ENCODE results near the gene CLIP2. TPM values are rescaled to one million over a fixed set of nuclear protein-coding genes. Genes with fewer than 3 reads are reported as not detected.
"Not testable (repeated sequence)": the region's sequence is repeated elsewhere in the genome, so short reads cannot be mapped to it uniquely, and the experiment has no call there.

Gene CLIP2
- total RNA-seq, 1 experiment from 2014 or later = 39.9 TPM

DNA sequence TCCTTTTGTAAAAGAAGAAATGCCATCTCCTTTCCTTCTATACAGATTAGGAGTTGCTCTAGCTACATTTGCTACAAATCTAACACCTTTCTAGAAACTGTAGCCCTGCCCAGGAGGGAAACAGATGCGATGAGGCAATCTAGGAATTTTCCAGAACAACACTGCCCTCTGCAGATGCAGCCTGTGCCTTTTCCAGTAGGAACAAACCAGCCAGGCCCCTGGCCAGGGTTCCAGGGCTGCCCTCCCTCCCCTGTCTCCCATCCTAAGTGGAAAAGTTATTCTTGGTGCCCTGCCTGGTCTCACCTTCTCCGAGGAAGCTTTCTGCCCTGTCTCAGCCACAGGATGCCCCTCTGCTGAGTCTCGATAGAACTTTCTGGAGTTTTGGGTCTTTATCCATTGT lies 105.4 kb downstream of the CLIP2 start:
- H3K4me3 ChIP-seq (ENCODE audit: low read depth in 2 of 2, low read length in 2 of 2); H3K27ac ChIP-seq (ENCODE audit: low read length); intact Hi-C loops (cut with micrococcal nuclease; ENCODE audit: unreplicated experiment); H3K27me3 ChIP-seq (ENCODE audit: control insufficient read depth, insufficient read depth, low read length); BruUV-seq (replicated peaks); POLR2A ChIA-PET; H3K4me1 ChIP-seq (ENCODE audit: control insufficient read depth, insufficient read depth, low read length); H3K9me3 ChIP-seq (ENCODE audit: control insufficient read depth, insufficient read depth, low read depth, low read length); DNase-seq (ENCODE audit: low read depth, low spot score); H3K36me3 ChIP-seq (ENCODE audit: control insufficient read depth, insufficient read depth, low read length); in situ Hi-C loops (cut with HindIII; ENCODE audit: low pct_unique_long_range_greater_than_20kb, low sequenced_read_pairs): not testable (repeated sequence)
- CTCF ChIA-PET = interaction anchor here (2.5 kb wide), 1 partner anchor 189 kb away, joined by 14 read pairs; no protein-coding TSS in a partner anchor
- ATAC-seq = peak; percentile 49

DNA sequence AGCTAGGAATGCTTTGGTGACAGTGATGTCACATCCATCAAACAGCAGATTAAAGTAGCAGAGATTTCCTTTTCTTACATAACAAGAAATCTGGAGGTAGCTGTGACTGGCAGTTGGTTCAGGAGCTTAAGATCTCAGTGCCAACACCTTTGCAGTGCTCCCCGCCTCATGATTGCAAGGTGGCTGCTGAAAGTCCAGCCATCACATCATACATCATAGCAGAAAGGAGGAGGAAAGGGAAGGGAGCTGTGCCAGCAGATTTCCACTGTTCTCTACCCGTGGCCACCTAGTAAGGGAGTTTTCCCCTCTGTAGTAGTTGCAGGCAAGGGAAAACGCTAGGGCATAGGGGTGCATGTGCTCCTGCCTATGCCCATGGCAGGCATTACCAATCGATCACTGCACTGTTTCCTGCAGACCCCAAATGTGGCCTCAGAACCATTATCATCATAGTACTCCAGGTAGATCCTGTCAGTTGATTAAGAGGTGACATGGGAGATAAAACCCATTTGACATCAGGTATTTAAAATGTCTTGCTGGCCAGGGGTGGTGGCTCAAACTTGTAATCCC lies 106.6 kb downstream of the CLIP2 start:
- H3K27me3 ChIP-seq (ENCODE audit: control insufficient read depth, insufficient read depth, low read length) = no peaks in the 10 kb centered on the region
- no peak for DNase-seq (ENCODE audit: low read depth, low spot score)
- intact Hi-C loops (cut with micrococcal nuclease; ENCODE audit: unreplicated experiment) (no loop called here), in situ Hi-C loops (cut with HindIII; ENCODE audit: low pct_unique_long_range_greater_than_20kb, low sequenced_read_pairs) (no loop called here)
- no peaks in the 10 kb centered on the region for H3K4me1 ChIP-seq (ENCODE audit: control insufficient read depth, insufficient read depth, low read length)
- H3K4me3 ChIP-seq (ENCODE audit: low read depth in 2 of 2, low read length in 2 of 2) = no peak overlapping the region
- no peaks in the 10 kb centered on the region for H3K9me3 ChIP-seq (ENCODE audit: control insufficient read depth, insufficient read depth, low read depth, low read length)
- no TSS peak for BruUV-seq (replicated peaks)
- no peaks in the 10 kb centered on the region for H3K36me3 ChIP-seq (ENCODE audit: control insufficient read depth, insufficient read depth, low read length)
- CTCF ChIA-PET = interaction anchor here (0.6 kb wide), 1 partner anchor 190 kb away, joined by 4 read pairs; no protein-coding TSS in a partner anchor
- H3K27ac ChIP-seq (ENCODE audit: low read length) = no peak overlapping the region
- POLR2A ChIA-PET = interaction anchor here (0.7 kb wide), 1 partner anchor 175 kb away, joined by 3 read pairs; no protein-coding TSS in a partner anchor
- no peak for ATAC-seq
- TF ChIP-seq TCF7L2 (IDR thresholded peaks at IDR 0.05; ENCODE audit: low read depth, low read length) (no peak), SIN3A (IDR thresholded peaks at IDR 0.05; ENCODE audit: borderline replicate concordance, insufficient read depth, low read depth, low read length) (no peak), POLR2AphosphoS5 (IDR thresholded peaks at IDR 0.05; ENCODE audit: low read depth, low read length) (no peak)
- TF ChIP-seq, protein P1, sequence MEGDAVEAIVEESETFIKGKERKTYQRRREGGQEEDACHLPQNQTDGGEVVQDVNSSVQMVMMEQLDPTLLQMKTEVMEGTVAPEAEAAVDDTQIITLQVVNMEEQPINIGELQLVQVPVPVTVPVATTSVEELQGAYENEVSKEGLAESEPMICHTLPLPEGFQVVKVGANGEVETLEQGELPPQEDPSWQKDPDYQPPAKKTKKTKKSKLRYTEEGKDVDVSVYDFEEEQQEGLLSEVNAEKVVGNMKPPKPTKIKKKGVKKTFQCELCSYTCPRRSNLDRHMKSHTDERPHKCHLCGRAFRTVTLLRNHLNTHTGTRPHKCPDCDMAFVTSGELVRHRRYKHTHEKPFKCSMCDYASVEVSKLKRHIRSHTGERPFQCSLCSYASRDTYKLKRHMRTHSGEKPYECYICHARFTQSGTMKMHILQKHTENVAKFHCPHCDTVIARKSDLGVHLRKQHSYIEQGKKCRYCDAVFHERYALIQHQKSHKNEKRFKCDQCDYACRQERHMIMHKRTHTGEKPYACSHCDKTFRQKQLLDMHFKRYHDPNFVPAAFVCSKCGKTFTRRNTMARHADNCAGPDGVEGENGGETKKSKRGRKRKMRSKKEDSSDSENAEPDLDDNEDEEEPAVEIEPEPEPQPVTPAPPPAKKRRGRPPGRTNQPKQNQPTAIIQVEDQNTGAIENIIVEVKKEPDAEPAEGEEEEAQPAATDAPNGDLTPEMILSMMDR (IDR thresholded peaks at IDR 0.05) = no peak
- TF ChIP-seq, protein P2, sequence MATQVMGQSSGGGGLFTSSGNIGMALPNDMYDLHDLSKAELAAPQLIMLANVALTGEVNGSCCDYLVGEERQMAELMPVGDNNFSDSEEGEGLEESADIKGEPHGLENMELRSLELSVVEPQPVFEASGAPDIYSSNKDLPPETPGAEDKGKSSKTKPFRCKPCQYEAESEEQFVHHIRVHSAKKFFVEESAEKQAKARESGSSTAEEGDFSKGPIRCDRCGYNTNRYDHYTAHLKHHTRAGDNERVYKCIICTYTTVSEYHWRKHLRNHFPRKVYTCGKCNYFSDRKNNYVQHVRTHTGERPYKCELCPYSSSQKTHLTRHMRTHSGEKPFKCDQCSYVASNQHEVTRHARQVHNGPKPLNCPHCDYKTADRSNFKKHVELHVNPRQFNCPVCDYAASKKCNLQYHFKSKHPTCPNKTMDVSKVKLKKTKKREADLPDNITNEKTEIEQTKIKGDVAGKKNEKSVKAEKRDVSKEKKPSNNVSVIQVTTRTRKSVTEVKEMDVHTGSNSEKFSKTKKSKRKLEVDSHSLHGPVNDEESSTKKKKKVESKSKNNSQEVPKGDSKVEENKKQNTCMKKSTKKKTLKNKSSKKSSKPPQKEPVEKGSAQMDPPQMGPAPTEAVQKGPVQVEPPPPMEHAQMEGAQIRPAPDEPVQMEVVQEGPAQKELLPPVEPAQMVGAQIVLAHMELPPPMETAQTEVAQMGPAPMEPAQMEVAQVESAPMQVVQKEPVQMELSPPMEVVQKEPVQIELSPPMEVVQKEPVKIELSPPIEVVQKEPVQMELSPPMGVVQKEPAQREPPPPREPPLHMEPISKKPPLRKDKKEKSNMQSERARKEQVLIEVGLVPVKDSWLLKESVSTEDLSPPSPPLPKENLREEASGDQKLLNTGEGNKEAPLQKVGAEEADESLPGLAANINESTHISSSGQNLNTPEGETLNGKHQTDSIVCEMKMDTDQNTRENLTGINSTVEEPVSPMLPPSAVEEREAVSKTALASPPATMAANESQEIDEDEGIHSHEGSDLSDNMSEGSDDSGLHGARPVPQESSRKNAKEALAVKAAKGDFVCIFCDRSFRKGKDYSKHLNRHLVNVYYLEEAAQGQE (IDR thresholded peaks at IDR 0.05; ENCODE audit: insufficient read depth in 1 of 2, low read depth in 2 of 2, low read length in 1 of 2) = no peak

DNA sequence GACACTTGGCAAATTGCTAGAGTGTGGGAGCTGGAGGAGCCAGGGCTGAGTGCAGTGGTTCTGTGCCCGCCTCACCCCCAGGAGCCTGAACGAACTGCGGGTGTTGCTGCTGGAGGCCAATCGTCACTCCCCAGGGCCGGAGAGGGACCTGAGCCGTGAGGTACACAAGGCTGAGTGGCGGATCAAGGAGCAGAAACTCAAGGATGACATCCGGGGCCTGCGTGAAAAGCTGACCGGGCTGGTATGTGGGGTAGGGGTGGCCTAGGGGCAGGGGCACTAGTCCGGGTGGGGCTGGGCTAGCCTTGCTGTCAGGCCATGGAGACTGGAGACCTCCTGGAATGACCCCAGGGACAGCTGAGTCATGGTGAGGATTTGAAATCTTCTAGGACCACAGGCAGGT lies 107.8 kb downstream of the CLIP2 start:
- TF ChIP-seq POLR2AphosphoS5 (IDR thresholded peaks at IDR 0.05; ENCODE audit: low read depth, low read length) = no peak
- no peak for TF ChIP-seq SIN3A (IDR thresholded peaks at IDR 0.05; ENCODE audit: borderline replicate concordance, insufficient read depth, low read depth, low read length)
- TF ChIP-seq, protein P2 (IDR thresholded peaks at IDR 0.05; ENCODE audit: insufficient read depth in 1 of 2, low read depth in 2 of 2, low read length in 1 of 2) = no peak
- no peak for TF ChIP-seq TCF7L2 (IDR thresholded peaks at IDR 0.05; ENCODE audit: low read depth, low read length)
- TF ChIP-seq, protein P1 (IDR thresholded peaks at IDR 0.05) = no peak
- Histone ChIP-seq H3K4me3 (ENCODE audit: low read depth in 2 of 2, low read length in 2 of 2) (no peak overlapping the region), H3K36me3 (ENCODE audit: control insufficient read depth, insufficient read depth, low read length) (no peaks in the 10 kb centered on the region), H3K27ac (ENCODE audit: low read length) (no peak overlapping the region), H3K9me3 (ENCODE audit: control insufficient read depth, insufficient read depth, low read depth, low read length) (no peaks in the 10 kb centered on the region), H3K27me3 (ENCODE audit: control insufficient read depth, insufficient read depth, low read length) (no peaks in the 10 kb centered on the region), H3K4me1 (ENCODE audit: control insufficient read depth, insufficient read depth, low read length) (no peaks in the 10 kb centered on the region)
- no TSS peak for BruUV-seq (replicated peaks)
- intact Hi-C loops (cut with micrococcal nuclease; ENCODE audit: unreplicated experiment) (no loop called here), in situ Hi-C loops (cut with HindIII; ENCODE audit: low pct_unique_long_range_greater_than_20kb, low sequenced_read_pairs) (no loop called here)
- ATAC-seq = no peak
- POLR2A ChIA-PET = interaction anchor here (0.6 kb wide), 1 partner anchor 152 kb away, joined by 3 read pairs; no protein-coding TSS in a partner anchor
- DNase-seq (ENCODE audit: low read depth, low spot score) = no peak
- CTCF ChIA-PET = no interaction called here

All from Panc1 (cell line).